Activated CD4-positive, alpha-beta memory T cell treated with anti-CD3 and anti-CD28 coated beads, Interleukin-2, amount 10 ng/mL, durations not matched to agents 7 days and 5 days (primary cell): ENCODE measurements around the gene RXRA. TPM values are rescaled to one million over a fixed set of nuclear protein-coding genes. Genes with fewer than 3 reads are reported as not detected.

Source experiments
- CTCF ChIA-PET: fragments of 350-600 bp; sonication (Branson Sonifier 250); formaldehyde crosslinking; loops from one replicate; lab custom pipeline; 2021; ENCODE audit warnings: antibody characterized with exemption, inconsistent platforms; lab: Charles Lee
- POLR2A ChIA-PET: fragments of 350-600 bp; sonication (Branson Sonifier 250); formaldehyde crosslinking; loops from one replicate; lab custom pipeline; 2021; ENCODE audit warnings: antibody characterized with exemption; lab: Charles Lee
- DNase-seq: peaks from one replicate; pipeline ENCODE4 v3.0.0-alpha.2; 2020
- H3K27ac Mint-ChIP-seq: one replicate; pipeline ENCODE4 v1.8.0; 2021; ENCODE audit warnings: mild to moderate bottlenecking, mixed read lengths
- H3K27me3 Mint-ChIP-seq: one replicate; pipeline ENCODE4 v1.8.0; 2021; ENCODE audit warnings: mixed read lengths
- H3K36me3 Mint-ChIP-seq: one replicate; pipeline ENCODE4 v1.8.0; 2021; ENCODE audit warnings: low read depth, mixed read lengths
- H3K4me1 Mint-ChIP-seq: one replicate; pipeline ENCODE4 v1.8.0; 2021; ENCODE audit warnings: mixed read lengths
- H3K4me3 Mint-ChIP-seq: one replicate; pipeline ENCODE4 v1.8.0; 2021; ENCODE audit warnings: mild to moderate bottlenecking, mixed read lengths
- H3K9me3 Mint-ChIP-seq: one replicate; pipeline ENCODE4 v1.8.0; 2021; ENCODE audit warnings: mixed read lengths
- total RNA-seq, 2 experiments: library from RNA; stranded (reverse); gene quantifications; one replicate each; pipeline ENCODE4 v1.2.3, GENCODE V29; 2021

Gene RXRA
- total RNA-seq, 2 experiments from 2014 or later: 7.0 to 7.8 TPM

GRCh38 chr9:134390537-134390936 lies 64.3 kb downstream of the RXRA start:
- Mint-ChIP-seq H3K27me3 (peaks cover 7% of the 10 kb centered on the region), H3K4me1 (peaks cover 62% of the 10 kb centered on the region), H3K36me3 (peaks cover 7% of the 10 kb centered on the region), H3K27ac (peak overlapping the region; percentile 86), H3K9me3 (peaks cover 6% of the 10 kb centered on the region), H3K4me3 (peak overlapping the region; percentile 78)
- POLR2A ChIA-PET: interaction anchor here (1.0 to 3.9 kb wide), 8 partner anchors 8 to 89 kb away, joined by 3 to 22 read pairs (median 5); no protein-coding TSS in a partner anchor
- CTCF ChIA-PET: interaction anchor here (1.2 to 1.9 kb wide), 2 partner anchors 9 to 11 kb away, joined by 3 to 8 read pairs; no protein-coding TSS in a partner anchor
- peak; percentile 72 for DNase-seq

GRCh38 chr9:134390947-134391318 lies 64.7 kb downstream of the RXRA start:
- peak overlapping the region; percentile 86 for H3K27ac Mint-ChIP-seq
- ChIA-PET CTCF (interaction anchor here (1.2 to 1.9 kb wide), 3 partner anchors 9 to 52 kb away, joined by 3 to 8 read pairs (median 8); no protein-coding TSS in a partner anchor), POLR2A (interaction anchor here (1.2 to 3.9 kb wide), 10 partner anchors 9 to 89 kb away, joined by 3 to 22 read pairs (median 5); no protein-coding TSS in a partner anchor)
- peaks cover 6% of the 10 kb centered on the region for H3K9me3 Mint-ChIP-seq
- peaks cover 7% of the 10 kb centered on the region for H3K36me3 Mint-ChIP-seq
- peaks cover 7% of the 10 kb centered on the region for H3K27me3 Mint-ChIP-seq
- H3K4me1 Mint-ChIP-seq: peaks cover 66% of the 10 kb centered on the region
- peak overlapping the region; percentile 78 for H3K4me3 Mint-ChIP-seq
- no peak for DNase-seq

DNA sequence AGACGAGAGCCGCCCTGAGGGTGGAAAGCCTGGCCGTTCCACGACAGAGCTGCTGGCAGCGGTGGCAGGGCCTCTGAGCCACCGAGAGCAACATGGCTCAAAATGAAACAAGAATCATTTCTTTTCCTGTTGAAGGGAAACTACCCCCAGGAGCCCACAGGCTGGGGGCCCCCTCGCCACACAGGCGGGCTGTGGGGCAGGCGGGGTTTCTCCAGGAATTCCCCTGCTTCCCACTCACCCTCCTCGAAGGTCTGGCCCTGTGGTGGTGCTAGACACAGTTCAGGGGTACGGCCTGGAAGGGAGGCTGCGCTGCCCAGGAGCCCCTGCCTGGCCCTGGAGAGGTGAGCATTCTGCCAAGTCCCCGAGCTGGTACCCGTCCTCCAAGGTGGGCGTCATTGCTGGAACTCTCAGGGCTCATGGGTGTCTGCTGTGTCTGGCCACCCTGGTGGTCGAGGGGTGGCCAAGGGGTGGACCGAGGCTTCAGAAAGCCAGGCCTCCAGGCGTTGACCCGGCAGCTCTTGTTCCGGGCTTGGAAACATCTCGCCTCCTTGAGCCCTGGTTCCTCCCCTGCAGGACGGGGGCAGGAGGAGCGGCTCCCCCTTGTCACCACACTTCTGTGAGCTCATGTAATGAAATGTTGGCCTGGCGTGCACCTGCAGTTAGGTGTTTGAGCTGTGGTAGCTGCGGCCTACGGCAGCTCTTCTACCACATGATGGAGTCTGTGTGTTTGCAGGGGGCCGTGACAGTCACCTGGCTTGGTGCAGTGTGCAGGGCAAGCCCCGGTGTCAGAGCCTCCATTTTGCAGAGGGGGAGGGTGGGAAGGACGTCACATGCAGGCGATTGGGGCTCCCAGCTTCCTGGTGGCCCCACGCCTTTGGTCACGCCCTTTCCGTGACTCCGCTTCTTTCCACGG lies 65.3 kb downstream of the RXRA start:
- peak overlapping the region; percentile 78 for H3K4me3 Mint-ChIP-seq
- peak overlapping the region; percentile 86 for H3K27ac Mint-ChIP-seq
- POLR2A ChIA-PET: interaction anchor here (0.9 to 3.9 kb wide), 13 partner anchors 9 to 227 kb away, joined by 3 to 22 read pairs (median 5); partner anchors contain the start of gene RNU6ATAC
- peaks cover 6% of the 10 kb centered on the region for H3K9me3 Mint-ChIP-seq
- H3K4me1 Mint-ChIP-seq: peaks cover 73% of the 10 kb centered on the region
- H3K36me3 Mint-ChIP-seq: peaks cover 7% of the 10 kb centered on the region
- CTCF ChIA-PET: interaction anchor here (0.6 to 1.9 kb wide), 5 partner anchors 10 to 256 kb away, joined by 3 to 8 read pairs (median 4); partner anchors contain the start of genes RNU6ATAC and WDR5
- DNase-seq: peak; percentile 83
- H3K27me3 Mint-ChIP-seq: peaks cover 7% of the 10 kb centered on the region

DNA sequence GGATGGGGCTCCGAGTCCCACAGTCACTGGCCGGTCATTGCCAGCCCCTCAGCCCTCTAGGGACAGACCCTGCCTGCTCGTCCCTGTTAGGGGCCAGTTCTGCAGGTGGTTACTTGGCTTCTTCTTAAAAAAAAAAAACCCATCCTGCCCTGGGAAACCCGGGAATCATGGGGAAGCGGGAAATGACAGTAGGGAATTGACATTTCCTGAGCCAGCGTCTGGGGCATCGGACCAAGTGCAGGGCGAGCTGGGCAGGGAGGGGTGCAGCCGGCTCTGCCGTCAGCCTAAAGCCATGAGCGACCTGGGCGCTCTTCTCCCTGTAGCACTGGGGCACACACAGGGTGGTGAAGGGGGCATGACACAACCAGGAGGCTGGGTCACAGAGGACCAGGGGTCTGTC lies 66.6 kb downstream of the RXRA start:
- POLR2A ChIA-PET: interaction anchor here (1.8 to 3.9 kb wide), 2 partner anchors 14 to 63 kb away, joined by 5 to 22 read pairs; no protein-coding TSS in a partner anchor
- H3K4me3 Mint-ChIP-seq: peak overlapping the region; percentile 72
- CTCF ChIA-PET: interaction anchor here (1.1 kb wide), 1 partner anchor 716 kb away, joined by 3 read pairs; no protein-coding TSS in a partner anchor

GRCh38 chr9:134393582-134394280 lies 67.5 kb downstream of the RXRA start:
- Mint-ChIP-seq H3K36me3 (peaks cover 7% of the 10 kb centered on the region), H3K4me1 (peaks cover 78% of the 10 kb centered on the region), H3K9me3 (peaks cover 6% of the 10 kb centered on the region), H3K4me3 (peak overlapping the region; percentile 50), H3K27ac (peak overlapping the region; percentile 64), H3K27me3 (peaks cover 2% of the 10 kb centered on the region)
- ChIA-PET POLR2A (interaction anchor here (0.7 to 0.9 kb wide), 2 partner anchors 13 to 229 kb away, joined by 3 to 5 read pairs; partner anchors contain the start of gene RNU6ATAC), CTCF (interaction anchor here (1.1 kb wide), 1 partner anchor 717 kb away, joined by 3 read pairs; no protein-coding TSS in a partner anchor)
- no peak for DNase-seq

More for the DNA sequence above, 66.6 kb downstream of the RXRA start:
- peaks cover 83% of the 10 kb centered on the region for H3K4me1 Mint-ChIP-seq
- DNase-seq: no peak
- H3K9me3 Mint-ChIP-seq: peaks cover 6% of the 10 kb centered on the region
- peaks cover 7% of the 10 kb centered on the region for H3K36me3 Mint-ChIP-seq
- peak overlapping the region; percentile 82 for H3K27ac Mint-ChIP-seq
- H3K27me3 Mint-ChIP-seq: peaks cover 7% of the 10 kb centered on the region

DNA sequence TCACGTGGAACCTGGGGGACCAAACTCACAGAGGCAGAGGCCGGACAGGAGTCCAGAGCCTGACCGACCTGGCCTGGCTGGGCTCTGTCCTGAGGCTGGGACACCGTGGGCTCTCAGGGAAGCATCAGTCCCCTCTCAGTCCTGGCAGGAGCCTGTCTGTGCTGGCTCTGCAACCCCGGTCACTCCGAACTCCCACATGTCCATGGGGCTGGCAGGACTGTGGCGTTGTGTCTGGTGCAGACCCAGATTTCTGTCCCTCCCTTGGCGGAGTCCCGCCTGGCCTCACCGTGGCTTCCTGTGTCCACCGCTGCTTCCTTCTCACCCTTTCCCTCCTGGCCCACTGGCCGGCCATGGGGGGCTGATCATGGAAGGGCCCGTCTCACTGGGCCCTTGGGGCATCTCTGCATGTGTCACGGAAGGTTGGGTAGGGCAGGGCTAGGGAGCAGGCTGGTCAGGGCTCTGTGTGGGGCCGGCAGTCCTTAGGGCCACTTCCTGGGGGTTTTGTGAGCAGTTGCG lies 68.8 kb downstream of the RXRA start:
- Mint-ChIP-seq H3K4me3 (no peak overlapping the region), H3K27ac (no peak overlapping the region), H3K36me3 (peaks cover 12% of the 10 kb centered on the region), H3K27me3 (no peaks in the 10 kb centered on the region), H3K9me3 (peaks cover 10% of the 10 kb centered on the region), H3K4me1 (peaks cover 75% of the 10 kb centered on the region)
- ChIA-PET POLR2A (interaction anchor here (2.5 to 3.3 kb wide), 2 partner anchors 12 to 16 kb away, joined by 9 to 30 read pairs; no protein-coding TSS in a partner anchor), CTCF (no interaction called here)
- no peak for DNase-seq

DNA sequence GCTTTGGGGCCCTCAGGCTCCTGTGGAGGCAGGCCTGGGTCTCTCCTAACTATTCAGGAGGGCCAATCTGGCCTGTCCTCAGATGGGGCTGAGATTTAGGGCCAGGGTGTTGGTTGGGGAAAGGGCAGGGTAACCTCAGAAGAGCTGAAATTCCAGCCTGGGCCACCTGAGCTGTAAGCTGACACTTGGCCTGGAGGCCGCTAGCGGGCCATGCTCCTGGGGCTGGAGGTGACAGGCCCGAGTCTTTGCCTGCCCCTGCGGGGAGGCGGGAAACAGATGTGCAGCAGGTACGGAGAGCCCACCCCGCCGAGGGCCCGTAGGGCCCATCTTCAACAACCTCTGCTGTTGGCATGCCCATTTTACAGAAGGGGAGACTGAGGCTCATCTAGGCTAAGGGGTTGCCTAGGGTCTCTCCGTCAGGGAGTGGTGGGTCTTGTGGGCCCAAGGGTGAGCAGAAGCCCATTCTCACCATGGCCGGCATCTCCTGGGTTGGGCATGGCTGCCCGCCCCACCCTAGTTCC lies 69.5 kb downstream of the RXRA start:
- Mint-ChIP-seq H3K9me3 (peaks cover 10% of the 10 kb centered on the region), H3K36me3 (peaks cover 12% of the 10 kb centered on the region), H3K4me1 (peaks cover 68% of the 10 kb centered on the region), H3K27me3 (no peaks in the 10 kb centered on the region), H3K27ac (peak overlapping the region; percentile 81), H3K4me3 (peak overlapping the region; percentile 72)
- no peak for DNase-seq
- POLR2A ChIA-PET: interaction anchor here (0.8 to 3.3 kb wide), 5 partner anchors 11 to 231 kb away, joined by 4 to 30 read pairs (median 8); partner anchors contain the start of gene RNU6ATAC
- CTCF ChIA-PET: interaction anchor here (1.5 kb wide), 1 partner anchor 12 kb away, joined by 3 read pairs; no protein-coding TSS in a partner anchor

- H3K4me3 Mint-ChIP-seq: peak overlapping the region; percentile 72
- peaks cover 12% of the 10 kb centered on the region for H3K36me3 Mint-ChIP-seq
- peak overlapping the region; percentile 81 for H3K27ac Mint-ChIP-seq
- H3K9me3 Mint-ChIP-seq: peaks cover 10% of the 10 kb centered on the region
- H3K27me3 Mint-ChIP-seq: no peaks in the 10 kb centered on the region
- CTCF ChIA-PET: interaction anchor here (1.5 kb wide), 1 partner anchor 11 kb away, joined by 3 read pairs; no protein-coding TSS in a partner anchor
- peak; percentile 65 for DNase-seq
- H3K4me1 Mint-ChIP-seq: peaks cover 63% of the 10 kb centered on the region
- POLR2A ChIA-PET: interaction anchor here (0.8 to 3.3 kb wide), 7 partner anchors 11 to 232 kb away, joined by 3 to 30 read pairs (median 6); partner anchors contain the start of gene RNU6ATAC
These were observed 70.0 kb downstream of the RXRA start for GRCh38 chr9:134396258-134396742.

- POLR2A ChIA-PET: interaction anchor here (0.8 to 3.3 kb wide), 7 partner anchors 10 to 232 kb away, joined by 3 to 30 read pairs (median 6); partner anchors contain the start of gene RNU6ATAC
- no peaks in the 10 kb centered on the region for H3K27me3 Mint-ChIP-seq
These were observed 70.6 kb downstream of the RXRA start for GRCh38 chr9:134396825-134397224.

DNA sequence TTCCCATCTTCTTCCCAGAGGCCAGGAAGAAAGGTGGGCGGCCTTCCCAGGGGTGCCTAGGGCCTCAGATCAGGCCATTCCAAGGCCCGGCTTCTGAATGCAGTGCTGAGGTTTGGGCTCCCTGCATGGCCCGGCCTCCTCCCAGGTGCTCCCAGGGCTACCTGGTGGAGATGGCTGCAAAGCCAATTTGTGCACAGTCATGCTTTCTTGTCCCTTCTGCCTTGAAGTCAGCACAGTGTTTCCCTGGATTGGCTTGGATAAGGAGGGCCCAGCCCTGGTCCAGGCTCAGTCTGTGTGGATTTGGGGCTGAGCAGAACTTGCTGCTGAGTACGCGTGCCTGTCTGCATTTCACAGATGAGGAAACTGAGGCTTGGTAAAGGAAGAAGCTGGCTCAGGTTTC lies 72.5 kb downstream of the RXRA start:
- Mint-ChIP-seq H3K9me3 (peaks cover 10% of the 10 kb centered on the region), H3K36me3 (peaks cover 11% of the 10 kb centered on the region), H3K4me1 (peaks cover 46% of the 10 kb centered on the region), H3K4me3 (no peak overlapping the region), H3K27me3 (no peaks in the 10 kb centered on the region), H3K27ac (no peak overlapping the region)
- CTCF ChIA-PET: no interaction called here
- no peak for DNase-seq
- POLR2A ChIA-PET: interaction anchor here (3.3 kb wide), 1 partner anchor 8 kb away, joined by 30 read pairs; no protein-coding TSS in a partner anchor

More at GRCh38 chr9:134396825-134397224, 70.6 kb downstream of the RXRA start:
- Mint-ChIP-seq H3K4me1 (peaks cover 57% of the 10 kb centered on the region), H3K36me3 (peaks cover 12% of the 10 kb centered on the region), H3K9me3 (peaks cover 10% of the 10 kb centered on the region), H3K27ac (peak overlapping the region; percentile 81), H3K4me3 (peak overlapping the region; percentile 72)
- CTCF ChIA-PET: interaction anchor here (1.5 kb wide), 1 partner anchor 10 kb away, joined by 3 read pairs; no protein-coding TSS in a partner anchor
- DNase-seq: peak; percentile 66

- Mint-ChIP-seq H3K27me3 (no peaks in the 10 kb centered on the region), H3K36me3 (peaks cover 4% of the 10 kb centered on the region), H3K9me3 (peaks cover 4% of the 10 kb centered on the region), H3K4me1 (peaks cover 47% of the 10 kb centered on the region), H3K4me3 (no peak overlapping the region), H3K27ac (no peak overlapping the region)
- POLR2A ChIA-PET: no interaction called here
- CTCF ChIA-PET: no interaction called here
- DNase-seq: no peak
These were observed 73.3 kb downstream of the RXRA start for GRCh38 chr9:134399435-134400056.
